Measurements from ENCODE around the gene CFAP90.

Gene CFAP90

GRCh38 chr5:7822449-7822848, 28.5 kb downstream of the CFAP90 start:
- peaks cover 12% of the 10 kb centered on the region for H3K36me3 Mint-ChIP-seq (ENCODE audit: low read depth)
- peaks cover 5% of the 10 kb centered on the region for H3K4me1 Mint-ChIP-seq
- no peaks in the 10 kb centered on the region for H3K9me3 Mint-ChIP-seq
- no peak overlapping the region for H3K27ac Mint-ChIP-seq
- peaks cover 18% of the 10 kb centered on the region for H3K27me3 Mint-ChIP-seq (ENCODE audit: low read depth)
- H3K4me3 Mint-ChIP-seq, result no peak overlapping the region
- no peak for TF ChIP-seq CTCF (IDR thresholded peaks at IDR 0.05; ENCODE audit: unreplicated experiment in 3 of 3)

DNA sequence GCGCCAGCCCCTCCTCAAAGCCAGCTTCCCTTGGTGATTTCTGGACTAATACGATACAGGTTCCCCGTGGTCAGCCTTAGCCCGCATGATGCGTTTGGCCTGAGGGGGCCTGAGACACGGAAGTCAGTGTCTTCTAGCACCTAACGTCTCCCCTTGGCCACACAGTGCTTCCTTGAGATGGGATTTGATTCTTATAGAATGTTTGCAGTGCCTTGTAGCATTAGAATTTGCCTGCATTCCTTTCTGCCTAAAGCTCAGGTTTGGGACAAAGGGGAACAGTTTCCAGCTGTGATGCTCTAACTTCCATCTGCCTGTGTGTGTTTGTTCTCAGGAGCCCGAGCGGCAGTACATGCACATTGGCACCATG, 34.4 kb downstream of the CFAP90 start:
- no peak overlapping the region for H3K27ac Mint-ChIP-seq
- H3K9me3 Mint-ChIP-seq, result no peaks in the 10 kb centered on the region
- no peak overlapping the region for H3K4me3 Mint-ChIP-seq
- H3K27me3 Mint-ChIP-seq (ENCODE audit: low read depth), result peaks cover 9% of the 10 kb centered on the region
- peaks cover under 1% of the 10 kb centered on the region for H3K36me3 Mint-ChIP-seq (ENCODE audit: low read depth)
- peaks cover 10% of the 10 kb centered on the region for H3K4me1 Mint-ChIP-seq
- TF ChIP-seq CTCF (IDR thresholded peaks at IDR 0.05; ENCODE audit: unreplicated experiment in 3 of 3), result peak in 1 of 3 experiments; percentile 18

DNA sequence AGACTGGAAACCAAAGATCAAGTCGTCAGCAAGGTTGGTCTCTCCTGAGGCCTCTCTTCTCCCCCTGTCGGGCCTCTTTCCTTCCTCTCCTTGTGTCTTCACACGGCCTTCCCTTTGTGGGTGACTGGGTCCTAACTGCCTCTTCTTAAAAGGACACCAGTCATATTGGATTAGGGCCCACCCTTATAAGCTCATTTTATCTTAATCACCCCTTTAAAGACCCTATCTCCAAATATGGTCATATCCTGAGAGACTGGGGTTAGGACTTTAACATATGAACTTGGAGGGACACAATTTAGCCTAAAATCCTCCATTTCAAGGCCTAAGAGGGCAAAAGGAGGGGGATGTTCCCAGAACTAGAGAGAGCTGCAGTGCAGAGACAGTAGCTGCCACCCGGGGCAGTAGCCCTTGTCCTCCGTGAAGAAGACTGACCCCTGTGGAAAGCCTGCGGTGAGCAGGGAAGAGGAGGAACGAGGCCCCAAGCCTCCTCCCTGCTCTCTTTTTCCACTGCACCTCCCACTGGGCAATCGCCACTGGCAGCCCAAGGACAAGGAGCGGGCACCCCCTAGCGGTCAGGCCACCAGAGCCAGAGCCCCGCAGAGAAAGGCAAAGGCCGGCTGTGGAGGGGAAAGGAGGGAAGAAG, 34.9 kb downstream of the CFAP90 start:
- Mint-ChIP-seq H3K4me3 (no peak overlapping the region), H3K9me3 (no peaks in the 10 kb centered on the region), H3K27me3 (ENCODE audit: low read depth) (peaks cover 7% of the 10 kb centered on the region), H3K27ac (peak overlapping the region in 1 of 3 experiments; percentile 42), H3K4me1 (peaks cover 10% of the 10 kb centered on the region), H3K36me3 (ENCODE audit: low read depth) (no peaks in the 10 kb centered on the region)
- TF ChIP-seq CTCF (IDR thresholded peaks at IDR 0.05; ENCODE audit: unreplicated experiment in 3 of 3), result peak; percentile 69 to 88 (median 73)

GRCh38 chr5:7814816-7815215, 36.1 kb downstream of the CFAP90 start:
- TF ChIP-seq CTCF (IDR thresholded peaks at IDR 0.05; ENCODE audit: unreplicated experiment in 3 of 3), result no peak
- peak overlapping the region in 1 of 3 experiments; percentile 59 for H3K27ac Mint-ChIP-seq

GRCh38 chr5:7813576-7813975, 37.4 kb downstream of the CFAP90 start:
- no peak for TF ChIP-seq CTCF (IDR thresholded peaks at IDR 0.05; ENCODE audit: unreplicated experiment in 3 of 3)
- Mint-ChIP-seq H3K27me3 (ENCODE audit: low read depth) (no peaks in the 10 kb centered on the region), H3K27ac (peak overlapping the region in 2 of 3 experiments; percentile 8 to 21), H3K36me3 (ENCODE audit: low read depth) (no peaks in the 10 kb centered on the region), H3K4me3 (no peak overlapping the region), H3K4me1 (peaks cover 5% of the 10 kb centered on the region), H3K9me3 (no peaks in the 10 kb centered on the region)

More at GRCh38 chr5:7814816-7815215, 36.1 kb downstream of the CFAP90 start:
- H3K36me3 Mint-ChIP-seq (ENCODE audit: low read depth), result no peaks in the 10 kb centered on the region
- H3K27me3 Mint-ChIP-seq (ENCODE audit: low read depth), result peaks cover 7% of the 10 kb centered on the region
- H3K4me3 Mint-ChIP-seq, result no peak overlapping the region
- H3K4me1 Mint-ChIP-seq, result peaks cover 10% of the 10 kb centered on the region
- H3K9me3 Mint-ChIP-seq, result no peaks in the 10 kb centered on the region

DNA sequence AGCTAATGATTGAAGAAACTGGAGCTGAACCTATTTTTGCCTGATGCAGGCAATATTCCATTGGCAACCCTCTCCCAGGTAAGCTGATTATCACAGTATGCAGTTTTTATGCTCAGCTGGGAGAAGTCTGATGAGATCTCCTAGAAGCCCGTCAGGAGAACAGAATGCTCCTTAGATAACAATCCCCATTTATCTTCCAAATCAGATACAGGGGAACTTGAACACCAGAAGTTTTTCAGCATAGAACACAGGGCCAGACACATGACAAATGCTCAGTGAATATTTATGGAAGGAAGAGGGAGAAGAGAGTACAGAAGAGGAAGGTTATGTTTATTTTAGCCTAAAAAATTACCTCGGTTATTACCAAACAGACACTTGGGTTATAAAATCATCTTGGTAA, 37.9 kb downstream of the CFAP90 start:
- TF ChIP-seq CTCF (IDR thresholded peaks at IDR 0.05; ENCODE audit: unreplicated experiment in 3 of 3), result no peak
- peaks cover 5% of the 10 kb centered on the region for H3K4me1 Mint-ChIP-seq
- H3K36me3 Mint-ChIP-seq (ENCODE audit: low read depth), result no peaks in the 10 kb centered on the region
- no peak overlapping the region for H3K27ac Mint-ChIP-seq
- H3K4me3 Mint-ChIP-seq, result no peak overlapping the region
- H3K9me3 Mint-ChIP-seq, result no peaks in the 10 kb centered on the region
- H3K27me3 Mint-ChIP-seq (ENCODE audit: low read depth), result no peaks in the 10 kb centered on the region

Data from nephron (organoid).